ENCODE measurements around the gene SLC39A11.
A peak's percentile ranks its signal among the peaks of the same experiment; 100 is the strongest.
"Not testable (repeated sequence)": the region's sequence is repeated elsewhere in the genome, so short reads cannot be mapped to it uniquely, and the experiment has no call there.

SLC39A11 gene, protein sequence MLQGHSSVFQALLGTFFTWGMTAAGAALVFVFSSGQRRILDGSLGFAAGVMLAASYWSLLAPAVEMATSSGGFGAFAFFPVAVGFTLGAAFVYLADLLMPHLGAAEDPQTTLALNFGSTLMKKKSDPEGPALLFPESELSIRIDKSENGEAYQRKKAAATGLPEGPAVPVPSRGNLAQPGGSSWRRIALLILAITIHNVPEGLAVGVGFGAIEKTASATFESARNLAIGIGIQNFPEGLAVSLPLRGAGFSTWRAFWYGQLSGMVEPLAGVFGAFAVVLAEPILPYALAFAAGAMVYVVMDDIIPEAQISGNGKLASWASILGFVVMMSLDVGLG

DNA sequence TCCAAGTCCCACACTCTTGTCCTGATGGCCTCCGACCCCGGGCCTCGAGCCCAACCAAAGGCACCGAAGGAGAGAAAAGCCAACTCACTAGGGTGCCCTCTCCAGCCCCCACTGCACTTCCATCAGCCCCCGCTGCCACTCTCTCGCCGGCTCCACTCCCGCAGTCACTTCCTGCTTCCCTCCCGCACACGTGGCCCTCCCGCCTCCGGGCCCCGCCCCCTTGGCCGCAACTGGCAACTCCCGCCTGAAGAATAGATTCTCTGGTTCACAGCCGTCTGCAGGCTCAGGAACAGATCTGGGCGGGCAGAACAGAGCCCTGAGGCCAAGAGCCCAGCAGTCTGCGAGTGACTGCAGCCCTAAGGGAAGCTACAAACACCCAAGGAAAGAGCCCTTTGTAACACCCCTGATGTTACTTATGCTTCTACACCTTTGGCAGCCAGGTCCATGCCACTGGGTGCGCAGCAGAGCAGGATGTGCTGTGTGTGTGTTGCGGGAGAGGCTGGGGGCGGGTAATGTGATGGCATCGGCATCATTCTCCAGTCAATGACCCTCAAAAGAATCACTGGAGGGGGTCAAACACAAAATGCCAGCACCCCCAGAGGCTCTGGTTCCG, at the start of gene SLC39A11:
SLC39A11 (minus strand) TSS at position 166 of the 613 bp plus-strand sequence. CDS start 3,924 bp downstream, outside the sequence.
- peak; percentile 93 for DNase-seq

DNA sequence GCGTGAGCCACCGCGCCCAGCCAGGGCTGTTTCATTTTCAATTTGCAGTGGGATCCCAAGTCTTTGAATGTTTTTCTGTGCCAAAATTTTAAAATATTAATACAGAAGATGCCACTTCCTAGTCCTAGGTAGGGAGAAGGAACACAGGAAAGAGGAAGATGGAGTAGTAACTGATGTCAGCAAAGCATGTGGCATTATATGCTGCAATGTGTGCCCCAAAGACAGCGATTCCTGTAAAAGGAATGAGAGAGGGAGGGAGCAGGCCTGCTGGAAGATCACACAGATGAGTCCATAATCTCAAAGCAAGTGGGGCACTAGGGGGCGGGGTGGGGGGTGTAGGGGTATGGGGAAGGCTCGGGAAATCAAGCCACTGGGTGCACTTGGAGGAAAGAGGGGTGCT, 48.9 kb upstream of the SLC39A11 start:
- DNase-seq = no peak

DNA sequence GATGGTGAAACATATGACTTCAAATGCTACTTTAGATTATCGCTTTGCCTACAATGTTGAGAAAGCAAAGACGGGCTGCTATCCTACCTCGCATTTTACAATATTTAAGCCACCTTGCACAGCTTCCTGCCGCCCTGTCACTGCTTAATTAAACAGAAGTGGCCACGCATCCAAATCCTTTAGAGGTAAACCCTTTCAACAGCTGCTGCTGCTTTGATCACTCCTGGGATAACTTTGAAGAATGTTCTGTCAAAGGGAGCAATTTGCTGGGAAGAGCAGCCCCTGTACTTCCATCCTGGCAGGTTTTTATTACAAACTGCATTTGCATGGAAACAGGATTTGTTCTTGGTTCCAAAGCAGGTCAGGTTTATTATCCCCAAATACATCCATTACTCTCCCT, 48.1 kb upstream of the SLC39A11 start:
- no peak for DNase-seq

DNA sequence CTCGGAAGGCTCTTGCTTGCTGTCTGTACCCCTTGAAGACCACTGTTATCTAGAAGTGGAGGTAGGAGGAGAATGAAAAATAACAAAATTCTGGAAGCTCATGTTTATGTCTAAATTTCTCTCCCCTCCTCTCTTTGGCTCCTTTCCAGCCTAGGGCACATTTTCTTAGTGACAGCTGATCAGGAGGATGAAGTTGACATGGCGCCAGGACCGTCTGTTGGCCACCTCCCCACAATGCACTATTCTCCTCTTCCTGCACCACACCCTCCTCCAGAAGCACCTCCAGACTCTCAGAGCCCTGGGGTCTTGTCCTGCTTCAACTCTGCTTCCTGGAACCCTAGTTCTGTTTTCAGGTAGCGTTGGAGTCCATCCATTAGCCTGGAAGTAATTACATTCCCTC, 46.8 kb upstream of the SLC39A11 start:
- no peak for DNase-seq

DNA sequence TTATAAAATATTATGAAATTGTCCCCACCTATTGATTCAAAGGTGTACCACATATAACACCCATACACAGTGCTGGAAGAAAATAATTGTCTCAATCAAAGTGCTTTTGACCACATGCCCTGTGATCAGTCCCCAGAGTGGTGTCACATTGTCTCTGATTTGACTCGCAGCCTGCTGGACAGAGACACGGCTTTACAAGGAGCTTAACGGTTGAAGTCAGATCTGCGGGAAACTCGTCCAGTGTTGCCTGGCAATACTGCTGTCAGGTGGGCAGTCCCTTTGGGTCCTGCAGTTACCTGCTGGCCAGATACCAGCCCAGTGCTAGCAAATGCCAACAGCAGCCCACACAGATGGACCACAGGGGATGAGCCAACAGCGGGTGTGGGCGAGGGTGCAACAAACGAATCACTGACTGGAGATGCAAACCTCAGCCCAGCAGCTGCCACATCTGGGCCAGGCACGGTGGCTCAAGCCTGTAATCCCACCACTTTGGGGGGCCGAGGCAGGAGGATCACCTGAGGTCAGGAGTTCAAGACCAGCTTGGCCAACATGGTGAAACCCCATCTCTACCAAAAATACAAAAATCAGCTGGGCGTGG, 46.2 kb upstream of the SLC39A11 start:
- no peak for DNase-seq

DNA sequence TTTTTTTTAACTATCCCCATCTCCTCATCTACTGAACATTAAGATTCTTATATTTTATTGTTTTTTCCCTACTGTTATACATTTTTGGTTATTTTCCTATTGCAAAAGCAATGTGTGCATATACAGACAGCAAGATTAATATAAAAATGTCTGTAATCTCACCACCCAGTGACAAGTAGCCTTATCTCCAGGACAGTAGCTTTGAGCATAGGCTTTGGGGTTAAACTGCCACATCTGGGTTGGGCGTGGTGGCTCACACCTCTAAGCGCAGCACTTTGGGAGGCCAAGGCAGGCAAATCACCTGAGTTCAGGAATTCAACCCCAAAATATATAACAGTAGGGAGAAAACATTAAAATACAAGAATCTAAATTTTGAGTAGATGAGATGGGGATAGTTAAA, 44.9 kb upstream of the SLC39A11 start:
- DNase-seq = no peak

DNA sequence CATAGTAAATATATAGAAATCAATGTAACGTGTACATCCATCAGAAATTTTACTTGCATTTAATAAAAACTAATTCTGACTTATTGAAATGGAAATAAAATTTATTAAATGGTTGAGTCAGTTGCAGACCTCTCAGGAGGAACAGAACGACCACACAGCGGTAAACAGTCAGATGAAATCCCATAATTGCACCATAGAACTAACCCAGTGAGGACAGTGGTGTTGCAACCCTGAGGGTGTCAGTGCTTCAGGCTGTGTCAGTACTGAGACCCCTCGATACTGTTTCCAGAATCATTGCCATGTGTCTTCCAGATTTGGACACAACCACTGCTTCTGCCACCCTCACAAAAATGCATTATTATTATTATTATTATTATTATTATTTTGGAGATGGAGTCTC, 43.3 kb upstream of the SLC39A11 start:
- DNase-seq = no peak

DNA sequence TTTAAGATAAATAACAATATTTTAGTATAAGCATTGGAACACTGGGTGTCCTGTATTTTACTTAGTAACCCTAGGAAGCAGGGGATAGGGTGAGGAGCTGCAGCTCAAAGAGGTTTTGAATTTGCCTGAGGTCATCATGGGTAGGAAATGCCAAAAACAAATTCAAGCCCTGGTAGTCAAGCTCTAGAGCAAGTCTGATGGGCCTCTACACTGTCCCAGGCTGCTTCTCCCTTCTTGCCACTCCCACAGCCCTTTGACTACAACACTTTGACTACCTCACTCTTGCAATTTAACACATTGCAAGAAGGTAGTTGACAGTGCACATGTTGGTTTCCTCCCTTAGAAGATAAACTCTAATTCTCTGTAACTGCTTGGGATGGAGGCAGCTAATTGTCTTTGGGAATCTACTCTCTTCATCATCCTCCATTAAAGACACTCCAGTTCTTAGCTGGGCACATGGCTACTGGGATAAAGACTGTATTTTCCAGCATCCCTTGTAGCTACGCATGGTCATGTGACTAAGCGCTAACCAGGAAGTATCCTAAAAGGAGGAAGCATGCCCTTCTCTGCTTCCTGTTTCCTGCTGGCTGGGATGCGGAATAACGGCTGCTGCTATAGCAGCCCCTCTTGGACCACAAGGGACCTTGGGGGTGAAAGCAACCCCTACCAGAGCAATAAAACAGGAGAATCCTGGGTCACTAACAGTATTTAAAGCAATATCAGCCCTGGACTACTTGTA, 41.6 kb upstream of the SLC39A11 start:
- no peak for DNase-seq

DNA sequence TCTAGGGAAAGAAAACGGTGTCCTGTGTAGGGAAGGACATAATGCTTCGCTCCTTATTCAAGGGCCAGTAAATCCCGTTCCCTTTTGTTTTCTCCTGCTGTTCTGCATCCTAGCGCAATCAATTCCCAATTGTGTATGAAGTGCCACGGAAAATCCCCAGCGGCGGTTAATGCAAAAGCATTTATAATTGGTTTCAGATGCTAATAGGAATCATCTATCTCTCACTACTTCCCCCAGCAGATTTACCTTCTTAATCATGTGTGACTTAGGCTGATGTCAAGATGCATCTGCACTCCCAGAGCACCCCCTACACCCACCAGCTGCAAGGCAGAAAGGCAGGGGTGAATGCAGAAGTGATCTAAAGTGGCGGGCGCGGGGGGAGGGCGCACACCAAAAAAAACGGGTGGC, 39.6 kb upstream of the SLC39A11 start:
- no peak for DNase-seq

DNA sequence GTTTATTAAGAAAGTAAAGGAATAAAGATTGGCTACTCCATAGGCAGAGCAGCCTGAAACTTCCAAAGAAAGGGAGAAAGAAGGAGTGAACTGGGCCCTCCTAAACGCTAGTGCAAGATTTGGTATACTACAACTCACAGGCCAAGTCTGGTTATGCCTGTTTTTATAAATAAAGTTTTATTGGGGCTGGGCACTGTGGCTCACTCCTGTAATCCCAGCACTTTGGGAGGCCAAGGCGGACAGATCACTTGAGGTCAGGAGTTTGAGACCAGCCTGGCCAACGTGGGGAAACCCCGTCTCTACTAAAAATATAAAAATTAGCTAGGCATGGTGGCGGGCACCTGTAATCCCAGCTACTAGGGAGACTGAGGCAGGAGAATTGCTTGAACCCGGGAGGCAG, 39.0 kb upstream of the SLC39A11 start:
- not testable (repeated sequence) for DNase-seq

DNA sequence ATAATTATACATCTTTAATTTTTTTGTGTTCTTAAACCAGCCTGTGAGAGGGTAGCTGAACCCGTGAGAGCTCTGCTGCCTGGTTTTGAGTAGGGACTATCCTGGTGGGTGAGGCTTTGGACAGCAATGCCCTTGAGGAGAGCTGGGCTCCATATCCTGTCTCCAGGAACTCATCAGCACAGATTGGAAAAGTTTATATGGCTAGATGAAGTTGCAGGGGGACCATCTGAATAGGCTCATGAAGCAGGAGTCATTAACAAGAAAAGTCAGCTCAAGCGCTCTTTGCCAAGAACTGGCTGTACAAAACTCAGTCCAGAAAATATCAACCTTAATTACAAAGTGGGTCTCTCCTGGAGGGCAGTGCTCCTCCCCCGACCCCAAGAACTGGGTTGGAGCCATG, 38.5 kb upstream of the SLC39A11 start:
- DNase-seq = no peak

DNA sequence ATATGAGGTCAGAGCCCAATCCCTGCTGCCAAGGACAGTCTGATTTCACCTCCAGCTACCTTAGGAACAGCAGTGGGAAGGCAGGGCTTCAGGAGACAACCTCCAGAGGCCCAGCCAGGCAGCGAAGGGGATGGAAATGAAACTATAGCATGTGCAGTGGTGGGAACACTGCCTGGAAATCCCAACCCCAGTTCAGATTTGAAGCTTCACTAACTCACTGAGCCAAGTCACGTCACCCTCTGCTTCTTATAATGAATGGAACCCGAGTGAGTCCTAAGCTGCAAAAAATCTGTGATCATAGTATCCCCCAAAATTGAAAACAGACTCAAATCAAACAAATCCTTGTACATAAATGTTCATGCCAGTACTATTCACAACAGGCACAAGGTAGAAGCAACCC, 36.0 kb upstream of the SLC39A11 start:
- DNase-seq = no peak

DNA sequence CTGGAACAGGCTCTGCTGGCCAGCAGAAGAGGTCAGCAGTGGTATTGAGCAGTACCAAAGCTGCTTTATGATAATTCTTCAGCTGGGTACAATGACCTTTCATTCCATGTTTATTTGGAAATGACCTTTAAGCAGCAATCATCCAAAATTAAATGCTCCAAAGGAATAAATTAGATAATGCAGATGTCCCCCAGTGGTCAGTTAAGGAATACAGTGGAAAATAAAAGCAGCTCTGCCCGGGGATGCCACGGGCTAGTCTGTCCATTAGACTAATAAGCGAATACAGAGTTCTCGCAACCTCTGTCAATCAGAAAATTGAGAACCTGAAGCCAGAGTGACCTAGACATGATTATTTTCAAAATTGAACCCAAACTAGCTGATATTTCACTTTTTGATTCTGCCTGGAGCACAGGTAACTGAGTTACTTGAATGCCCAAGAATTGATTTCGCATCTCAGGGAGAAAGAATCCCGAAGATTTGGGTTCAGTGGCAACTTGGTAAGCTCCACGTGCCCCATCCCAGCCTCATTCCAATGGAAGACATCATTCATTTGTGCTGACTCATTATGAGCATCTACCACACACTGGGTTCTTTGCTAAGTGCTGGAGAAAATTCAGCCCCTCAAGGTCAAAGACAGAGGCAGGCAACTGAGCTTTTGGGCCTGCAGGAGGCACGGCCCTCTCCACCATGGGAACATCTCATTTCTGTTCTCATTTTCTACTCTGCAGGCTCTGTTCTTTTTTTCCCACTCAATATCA, 34.4 kb upstream of the SLC39A11 start:
- peak; percentile 21 for DNase-seq

DNA sequence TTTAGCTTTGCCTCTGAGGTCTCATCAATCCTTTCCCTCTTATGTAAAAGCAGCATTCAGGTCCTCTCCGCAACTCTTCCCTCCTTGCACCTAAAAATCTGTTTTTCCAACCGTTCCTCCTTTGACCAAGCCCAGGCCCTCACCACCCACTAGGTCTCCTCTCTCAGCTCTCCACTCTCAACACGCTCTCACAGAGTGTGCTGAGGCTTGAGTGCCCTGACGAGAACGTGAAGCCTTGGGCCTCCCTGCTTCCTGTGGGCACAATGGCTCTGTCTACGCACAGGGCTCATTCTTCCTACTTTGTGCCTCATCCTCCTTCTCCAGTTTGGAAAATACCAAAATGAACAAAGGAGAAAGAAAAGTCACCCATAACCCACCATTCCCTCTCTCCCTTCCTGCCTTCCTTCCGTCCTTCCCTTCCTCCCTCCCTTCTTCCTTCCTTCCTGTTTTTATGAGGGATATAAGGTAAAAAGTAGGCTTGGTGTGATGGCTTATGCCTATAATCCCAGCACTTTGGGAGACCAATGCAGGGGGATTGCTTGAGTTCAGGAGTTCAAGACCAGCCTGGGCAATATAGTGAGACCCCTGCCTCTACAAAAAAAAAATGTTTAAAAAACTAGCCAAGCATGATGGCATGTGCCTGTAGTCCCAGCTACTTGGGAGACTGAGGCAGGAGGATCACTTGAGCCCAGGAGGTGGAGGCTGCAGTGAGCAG, 31.3 kb upstream of the SLC39A11 start:
- no peak for DNase-seq

DNA sequence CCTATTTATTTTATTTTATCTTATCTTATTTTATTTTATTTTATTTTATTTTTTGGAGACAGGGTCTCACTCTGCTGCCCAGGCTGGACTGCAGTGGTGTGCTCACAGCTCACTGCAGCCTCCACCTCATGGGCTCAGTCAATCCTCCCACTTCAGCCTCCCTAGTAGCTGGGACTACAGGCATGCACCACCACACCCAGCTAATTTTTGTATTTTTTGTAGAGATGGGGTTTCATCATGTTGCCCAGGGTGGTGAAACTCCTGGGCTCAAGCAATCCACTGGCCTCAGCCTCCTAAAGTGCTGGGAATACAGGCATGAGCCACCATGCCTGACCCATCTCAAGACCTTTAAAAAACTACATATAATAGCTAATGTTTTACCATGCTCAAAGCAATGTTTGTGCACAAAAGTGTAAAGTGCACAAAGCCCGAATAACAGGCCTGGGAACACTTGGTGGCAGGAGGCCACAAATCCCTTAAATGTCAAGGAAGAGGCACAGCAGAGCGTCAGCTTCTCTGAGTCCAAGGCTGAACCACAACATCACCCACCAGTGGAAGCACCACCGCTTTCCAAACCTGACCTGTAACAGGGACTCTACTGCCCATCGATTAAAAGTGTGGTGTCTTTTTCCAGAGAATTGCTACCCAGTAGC, 30.6 kb upstream of the SLC39A11 start:
- no peak for DNase-seq

DNA sequence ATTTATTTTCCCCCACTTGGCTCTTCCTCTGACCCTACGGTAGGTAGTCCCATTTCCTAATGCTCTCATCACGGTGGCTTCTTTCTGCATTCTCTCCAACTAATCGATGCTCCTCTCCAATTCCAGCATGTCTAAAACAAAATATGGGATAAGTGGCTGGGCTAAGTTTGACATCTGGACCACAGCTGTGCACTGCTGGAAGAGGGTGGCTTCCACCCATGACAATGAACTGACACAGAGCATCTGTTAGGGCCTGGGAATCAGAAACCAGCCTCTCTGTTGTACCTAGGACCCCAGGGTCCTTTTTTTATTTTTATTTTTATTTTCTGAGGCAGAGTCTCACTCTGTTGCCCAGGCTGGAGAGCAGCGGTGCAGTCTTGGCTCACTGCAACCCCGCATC, 29.0 kb upstream of the SLC39A11 start:
- no peak for DNase-seq

DNA sequence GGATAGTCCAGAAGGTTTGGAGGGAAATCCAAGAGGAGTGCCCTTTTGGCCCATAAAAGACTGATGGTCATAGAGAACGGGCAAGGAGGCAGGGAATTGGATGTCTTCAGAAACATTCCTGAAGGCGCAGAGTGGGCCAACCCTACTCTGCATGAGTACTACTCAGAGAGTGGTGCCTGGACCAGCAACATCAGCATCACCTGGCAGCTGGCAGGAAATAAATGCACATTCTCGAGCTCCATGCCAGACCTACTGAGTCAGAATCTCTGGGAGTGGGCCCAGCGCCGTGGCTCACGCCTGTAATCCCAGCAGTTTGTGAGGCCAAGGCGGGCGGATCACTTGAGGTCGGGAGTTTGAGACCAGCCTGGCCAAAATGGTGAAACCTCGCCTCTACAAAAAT, 27.1 kb upstream of the SLC39A11 start:
- DNase-seq = no peak

DNA sequence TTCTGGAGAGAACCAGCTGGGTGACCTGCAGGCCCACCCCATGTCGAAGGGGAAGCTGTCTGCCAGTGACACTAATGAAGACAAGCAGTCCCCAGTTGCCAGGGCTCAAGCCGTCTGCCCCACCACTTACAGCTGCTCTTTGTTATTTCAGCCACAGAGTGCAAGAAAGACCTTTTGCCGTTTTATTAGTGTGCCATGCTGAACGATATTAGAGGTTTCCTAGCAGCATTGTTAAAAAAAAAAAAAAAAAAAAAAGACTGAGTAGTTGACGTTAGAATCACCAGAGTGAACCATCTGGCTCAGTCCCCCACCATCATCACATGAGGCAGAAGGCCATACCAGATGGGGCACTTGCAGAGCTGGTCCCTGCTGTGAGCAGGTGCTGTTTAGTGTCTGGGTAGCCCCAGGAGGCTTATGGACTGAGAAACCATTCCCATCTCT, 26.5 kb upstream of the SLC39A11 start:
- no peak for DNase-seq

DNA sequence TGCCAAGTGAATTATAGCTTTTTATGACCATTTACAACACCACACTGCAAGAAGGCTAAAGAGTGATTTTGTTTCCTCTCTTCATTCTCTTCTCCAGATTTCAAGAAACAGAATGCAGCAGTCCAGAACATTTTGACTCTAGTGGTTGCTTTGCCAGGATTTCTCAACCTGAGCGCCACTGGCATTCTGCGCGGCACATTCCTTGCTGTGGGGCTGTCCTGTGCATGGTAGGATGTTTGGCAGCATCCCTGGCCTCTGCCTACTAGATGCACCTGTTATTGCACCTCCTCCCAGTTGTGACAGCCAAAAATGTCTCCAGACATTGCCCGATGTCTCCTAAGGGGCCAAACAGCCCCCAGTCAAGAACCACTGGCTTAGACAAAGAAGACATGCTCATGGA, 25.7 kb upstream of the SLC39A11 start:
- DNase-seq = no peak

DNA sequence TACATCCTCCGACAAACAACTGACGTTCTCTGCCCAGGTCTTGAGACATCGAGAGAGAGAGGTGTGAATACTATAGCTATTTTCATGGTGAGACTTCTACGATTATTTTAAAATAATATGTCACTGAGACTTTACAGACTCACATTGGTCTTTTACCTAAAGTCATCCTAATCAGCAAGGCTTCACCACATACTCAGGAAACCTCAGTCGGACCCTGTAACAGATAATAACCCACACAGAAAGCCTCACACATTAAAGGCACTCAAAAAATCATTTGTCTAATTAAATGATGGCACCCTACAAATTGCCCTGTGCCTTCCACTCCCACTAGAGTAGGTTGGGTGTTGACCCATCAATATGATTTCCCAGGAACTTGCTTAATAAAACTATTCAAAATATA, 19.8 kb upstream of the SLC39A11 start:
- DNase-seq = no peak

DNA sequence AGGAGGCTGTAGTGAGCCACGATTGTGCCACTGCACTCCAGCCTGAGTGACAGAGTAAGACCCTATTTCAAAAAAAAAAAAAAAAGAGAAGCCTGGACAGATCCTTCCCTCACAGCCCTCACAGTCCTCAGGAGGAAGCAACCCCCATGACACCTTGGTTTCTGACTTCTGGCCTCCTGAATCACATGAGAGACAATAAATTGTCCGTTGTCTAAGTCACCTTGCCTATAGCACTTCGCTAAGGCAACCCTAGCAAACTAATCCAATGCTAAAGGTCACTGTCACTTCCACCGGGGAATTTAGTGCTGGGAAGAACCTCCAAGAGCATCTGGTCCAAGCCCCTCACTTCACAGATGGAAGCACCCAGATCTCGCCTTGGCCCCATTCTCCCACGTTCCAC, 18.9 kb upstream of the SLC39A11 start:
- DNase-seq = no peak

DNA sequence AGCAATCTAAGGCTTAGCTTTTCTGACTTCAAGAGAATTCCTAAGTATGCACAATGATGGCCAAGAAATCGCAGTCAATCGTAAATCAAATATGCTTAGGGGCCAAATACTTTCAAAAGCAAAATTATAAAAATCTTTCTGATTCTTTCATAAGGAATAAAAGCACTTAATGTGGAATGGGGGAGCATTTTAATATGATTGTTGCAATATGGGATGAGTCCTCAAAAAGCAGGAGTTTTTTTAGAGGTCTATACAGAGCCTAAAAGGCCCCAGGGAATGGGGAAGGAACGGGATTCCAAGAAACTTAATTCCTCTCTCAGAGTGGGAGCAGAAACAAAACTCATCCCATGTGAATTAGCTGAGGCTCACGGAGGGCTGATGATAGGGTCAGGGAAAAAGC, 14.7 kb upstream of the SLC39A11 start:
- DNase-seq = no peak
